Measurements from ENCODE around the gene GCK. TPM values are rescaled to one million over a fixed set of nuclear protein-coding genes. Genes with fewer than 3 reads are reported as not detected.

The GCK gene
- total RNA-seq, 1 donor from 2014 or later = 5.9 TPM

- no peaks in the 10 kb centered on the region for H3K4me1 Mint-ChIP-seq (ENCODE audit: low read depth)
- no peak for DNase-seq (ENCODE audit: low spot score, unreplicated experiment)
- TF ChIP-seq CTCF (IDR thresholded peaks at IDR 0.05; ENCODE audit: unreplicated experiment) = no peak
- H3K27ac Mint-ChIP-seq = no peak overlapping the region
- no peaks in the 10 kb centered on the region for H3K27me3 Mint-ChIP-seq
- peaks cover 8% of the 10 kb centered on the region for H3K36me3 Mint-ChIP-seq (ENCODE audit: insufficient read depth)
- no peaks in the 10 kb centered on the region for H3K9me3 Mint-ChIP-seq (ENCODE audit: low read depth)
- H3K4me3 Mint-ChIP-seq (ENCODE audit: low read depth) = no peak overlapping the region
Observed at GRCh38 chr7:44114586-44115310, 74.5 kb downstream of the GCK start.

GRCh38 chr7:44113764-44114354, 75.4 kb downstream of the GCK start:
- H3K27me3 Mint-ChIP-seq = no peaks in the 10 kb centered on the region
- peaks cover 7% of the 10 kb centered on the region for H3K36me3 Mint-ChIP-seq (ENCODE audit: insufficient read depth)
- DNase-seq (ENCODE audit: low spot score, unreplicated experiment) = no peak
- no peak overlapping the region for H3K27ac Mint-ChIP-seq
- no peaks in the 10 kb centered on the region for H3K9me3 Mint-ChIP-seq (ENCODE audit: low read depth)
- H3K4me1 Mint-ChIP-seq (ENCODE audit: low read depth) = no peaks in the 10 kb centered on the region
- no peak for TF ChIP-seq CTCF (IDR thresholded peaks at IDR 0.05; ENCODE audit: unreplicated experiment)
- no peak overlapping the region for H3K4me3 Mint-ChIP-seq (ENCODE audit: low read depth)

- no peak for TF ChIP-seq CTCF (IDR thresholded peaks at IDR 0.05; ENCODE audit: unreplicated experiment)
- Mint-ChIP-seq H3K36me3 (ENCODE audit: insufficient read depth) (peaks cover 6% of the 10 kb centered on the region), H3K4me1 (ENCODE audit: low read depth) (no peaks in the 10 kb centered on the region), H3K9me3 (ENCODE audit: low read depth) (no peaks in the 10 kb centered on the region), H3K27ac (no peak overlapping the region), H3K4me3 (ENCODE audit: low read depth) (no peak overlapping the region), H3K27me3 (no peaks in the 10 kb centered on the region)
- DNase-seq (ENCODE audit: low spot score, unreplicated experiment) = no peak
Observed at GRCh38 chr7:44112997-44113763, 76.1 kb downstream of the GCK start.

GRCh38 chr7:44112231-44112996, 76.8 kb downstream of the GCK start:
- Mint-ChIP-seq H3K4me1 (ENCODE audit: low read depth) (no peaks in the 10 kb centered on the region), H3K9me3 (ENCODE audit: low read depth) (no peaks in the 10 kb centered on the region), H3K27ac (no peak overlapping the region), H3K4me3 (ENCODE audit: low read depth) (no peak overlapping the region), H3K36me3 (ENCODE audit: insufficient read depth) (peaks cover 2% of the 10 kb centered on the region), H3K27me3 (no peaks in the 10 kb centered on the region)
- no peak for DNase-seq (ENCODE audit: low spot score, unreplicated experiment)
- no peak for TF ChIP-seq CTCF (IDR thresholded peaks at IDR 0.05; ENCODE audit: unreplicated experiment)

- Mint-ChIP-seq H3K27ac (no peak overlapping the region), H3K4me1 (ENCODE audit: low read depth) (no peaks in the 10 kb centered on the region), H3K4me3 (ENCODE audit: low read depth) (no peak overlapping the region), H3K27me3 (no peaks in the 10 kb centered on the region), H3K36me3 (ENCODE audit: insufficient read depth) (peaks cover 2% of the 10 kb centered on the region), H3K9me3 (ENCODE audit: low read depth) (no peaks in the 10 kb centered on the region)
- TF ChIP-seq CTCF (IDR thresholded peaks at IDR 0.05; ENCODE audit: unreplicated experiment) = no peak
- DNase-seq (ENCODE audit: low spot score, unreplicated experiment) = no peak
Observed at GRCh38 chr7:44111761-44112160, 77.5 kb downstream of the GCK start.

Measured in progenitor cell of endocrine pancreas (in vitro differentiated cells).